ENCODE results near the gene MCF2L.

The MCF2L gene

DNA sequence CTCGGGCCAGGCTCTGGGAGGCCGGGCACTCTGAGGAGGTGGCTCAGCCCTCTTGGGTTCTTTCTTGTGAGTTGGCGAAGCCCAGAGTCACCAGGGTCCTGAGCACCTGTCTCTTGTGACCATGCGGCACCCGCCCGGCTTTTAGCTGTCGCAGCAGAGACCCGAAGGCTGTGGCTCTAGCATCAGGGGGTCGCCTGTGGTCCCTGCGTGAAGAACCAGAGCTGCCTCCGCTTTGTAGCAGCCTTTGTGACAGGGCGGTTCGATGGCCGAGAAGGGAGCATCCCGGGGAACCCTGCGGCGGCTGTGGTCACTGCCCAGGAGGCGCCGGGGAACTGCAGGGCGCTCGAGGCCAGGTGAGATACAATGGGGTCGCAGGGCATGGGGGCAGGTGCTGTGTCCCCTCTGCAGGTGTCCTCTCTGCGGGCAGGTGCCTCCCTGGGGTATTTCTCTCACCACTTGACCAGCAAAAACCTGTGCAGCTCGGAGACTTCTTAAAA lies 10.4 kb downstream of the MCF2L start:
- no peak for DNase-seq

DNA sequence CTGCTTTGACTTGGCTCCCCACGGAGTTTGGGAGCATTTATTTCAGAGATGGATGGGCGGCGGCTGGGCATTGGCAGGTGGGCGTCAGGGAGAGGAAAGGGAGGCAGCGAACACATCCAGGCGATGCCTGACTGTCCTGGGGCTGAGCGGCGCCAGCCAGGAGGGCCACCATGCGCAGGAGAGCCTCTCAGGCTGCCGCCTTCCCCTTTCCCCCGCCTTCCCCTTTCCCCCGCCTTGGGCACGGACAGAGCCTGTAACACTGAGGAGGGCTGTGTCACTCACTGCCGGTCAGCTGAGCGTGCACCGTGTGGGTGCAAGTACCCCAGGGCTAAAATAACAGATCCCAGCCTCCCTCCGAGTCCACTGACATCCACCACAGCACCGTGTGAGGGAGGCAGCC lies 11.4 kb downstream of the MCF2L start:
- no peak for DNase-seq

DNA sequence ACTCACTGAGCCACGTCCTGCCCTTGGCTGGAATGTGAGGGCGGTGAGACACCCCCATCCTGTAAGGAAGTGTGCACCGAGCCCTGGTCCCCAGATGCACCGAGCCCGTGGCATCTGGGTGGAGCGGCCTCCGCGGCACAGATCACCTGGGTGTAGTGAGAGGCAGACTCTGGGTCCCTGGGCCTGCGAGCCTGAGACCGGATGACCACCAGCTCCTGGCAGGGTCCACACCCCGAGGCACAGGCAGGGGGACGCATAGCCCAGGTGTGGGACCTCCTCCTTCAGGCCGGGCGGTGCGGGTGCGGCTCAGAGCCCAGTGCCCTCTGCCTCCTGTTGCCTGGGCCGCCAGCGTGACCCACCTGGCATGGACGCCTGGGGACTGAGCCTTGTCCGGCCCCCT lies 12.4 kb downstream of the MCF2L start:
- no peak for DNase-seq

DNA sequence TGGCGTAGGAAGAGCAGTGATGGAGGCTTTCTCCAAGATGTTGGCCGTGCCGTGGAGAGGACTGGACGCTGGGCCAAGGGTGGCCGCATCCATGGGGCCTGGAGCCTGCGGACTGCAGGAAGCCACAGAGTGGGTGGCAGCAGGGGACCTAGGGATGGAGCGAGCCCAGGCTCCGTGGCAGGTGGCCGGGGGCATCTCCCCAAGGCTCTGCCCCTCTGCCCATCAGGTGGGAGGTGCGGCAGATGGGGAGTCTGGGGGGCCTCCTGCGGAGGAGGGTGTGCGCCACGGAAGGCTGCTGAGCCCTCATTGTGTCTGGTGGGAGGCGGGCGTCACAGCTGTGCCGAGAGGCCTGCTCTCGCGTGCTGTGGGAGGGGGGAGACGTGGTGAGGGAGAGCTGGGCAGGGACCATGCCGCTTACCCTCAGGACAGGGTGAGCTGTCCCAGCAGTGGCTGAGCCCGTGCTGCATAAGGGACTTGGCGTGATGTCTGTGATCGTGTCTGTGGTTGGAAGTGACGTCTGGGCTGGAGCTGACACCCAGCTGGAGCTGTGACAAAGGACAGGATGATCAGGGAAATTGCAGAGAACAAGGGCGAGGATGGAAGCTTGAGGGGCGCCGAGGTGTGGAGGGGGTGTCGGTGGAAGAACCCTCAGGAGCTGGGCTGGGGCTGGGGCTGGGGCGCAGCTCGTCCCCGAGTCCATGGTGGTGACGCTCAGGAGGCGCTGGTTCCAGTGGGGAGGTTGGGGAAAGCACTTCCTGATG lies 13.4 kb downstream of the MCF2L start:
- DNase-seq = no peak

DNA sequence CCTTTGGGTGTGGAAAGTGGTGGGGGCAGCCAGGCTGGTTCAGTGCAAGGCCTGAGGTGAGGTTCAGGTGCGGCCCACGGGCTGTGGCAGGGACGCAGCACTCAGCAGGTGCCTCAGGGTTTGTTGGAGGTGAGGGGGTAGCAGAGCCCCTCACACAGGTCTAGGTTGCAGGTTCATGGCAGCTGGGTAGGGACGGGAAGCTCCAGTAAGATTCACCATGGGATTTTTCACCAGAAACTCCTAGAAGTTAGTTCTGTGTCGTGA lies 14.0 kb downstream of the MCF2L start:
- DNase-seq = no peak

DNA sequence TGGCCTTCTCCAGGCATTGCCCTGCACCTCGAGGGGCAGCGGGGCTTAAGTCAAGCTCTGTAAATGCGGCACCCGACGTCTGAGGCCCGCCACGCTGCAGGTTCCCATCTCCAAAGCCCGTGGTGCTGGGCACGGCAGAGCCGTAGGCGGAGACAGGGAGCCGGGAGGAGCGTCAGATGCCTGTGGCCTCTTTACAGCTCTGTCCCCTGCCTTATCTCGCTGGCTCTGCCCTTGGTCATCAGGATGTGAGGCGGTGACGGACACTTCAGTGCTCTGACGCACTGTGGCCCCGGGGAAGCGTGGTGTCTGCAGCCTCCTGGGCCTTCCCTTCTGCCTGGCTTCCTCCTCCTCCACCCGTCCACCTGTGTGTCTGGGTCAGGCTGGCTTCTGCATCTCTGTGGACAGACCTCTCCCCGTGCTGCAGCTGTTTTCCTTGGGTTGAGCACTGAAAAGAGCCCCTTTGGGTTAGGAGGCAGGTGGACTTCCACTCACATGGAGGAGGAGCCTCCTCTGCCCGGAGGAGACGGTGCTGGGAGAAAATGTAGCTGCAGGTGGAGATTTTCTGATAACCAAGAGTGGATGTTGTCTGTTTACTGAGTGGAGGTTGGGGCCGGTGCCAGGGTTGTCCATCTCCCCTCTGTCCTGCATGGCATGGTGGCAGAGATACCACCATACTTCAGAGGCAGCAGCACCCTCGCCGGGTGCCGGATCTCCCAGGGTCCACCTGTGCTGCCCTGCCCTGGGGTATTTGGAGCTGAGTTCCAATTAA lies 14.6 kb downstream of the MCF2L start:
- no peak for DNase-seq

DNA sequence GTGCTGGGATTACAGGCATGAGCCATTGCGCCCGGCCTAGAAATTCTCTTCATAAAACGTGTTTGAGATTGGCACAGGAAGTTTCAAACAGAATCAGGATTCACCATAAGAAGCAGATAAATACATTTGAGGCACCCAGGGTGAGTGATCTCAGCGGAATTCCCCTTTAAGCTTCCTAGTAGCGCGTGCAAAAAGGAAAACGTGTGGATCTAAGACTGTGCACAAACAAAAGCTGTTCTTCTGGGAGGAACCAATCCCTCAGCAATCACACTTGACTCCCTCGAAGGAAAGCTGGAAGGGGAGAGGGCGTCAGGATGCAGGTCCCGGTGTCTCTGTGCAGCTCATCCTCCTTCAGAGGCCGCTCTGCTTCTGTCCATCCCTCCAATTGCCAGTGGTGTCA lies 15.5 kb downstream of the MCF2L start:
- no peak for DNase-seq

DNA sequence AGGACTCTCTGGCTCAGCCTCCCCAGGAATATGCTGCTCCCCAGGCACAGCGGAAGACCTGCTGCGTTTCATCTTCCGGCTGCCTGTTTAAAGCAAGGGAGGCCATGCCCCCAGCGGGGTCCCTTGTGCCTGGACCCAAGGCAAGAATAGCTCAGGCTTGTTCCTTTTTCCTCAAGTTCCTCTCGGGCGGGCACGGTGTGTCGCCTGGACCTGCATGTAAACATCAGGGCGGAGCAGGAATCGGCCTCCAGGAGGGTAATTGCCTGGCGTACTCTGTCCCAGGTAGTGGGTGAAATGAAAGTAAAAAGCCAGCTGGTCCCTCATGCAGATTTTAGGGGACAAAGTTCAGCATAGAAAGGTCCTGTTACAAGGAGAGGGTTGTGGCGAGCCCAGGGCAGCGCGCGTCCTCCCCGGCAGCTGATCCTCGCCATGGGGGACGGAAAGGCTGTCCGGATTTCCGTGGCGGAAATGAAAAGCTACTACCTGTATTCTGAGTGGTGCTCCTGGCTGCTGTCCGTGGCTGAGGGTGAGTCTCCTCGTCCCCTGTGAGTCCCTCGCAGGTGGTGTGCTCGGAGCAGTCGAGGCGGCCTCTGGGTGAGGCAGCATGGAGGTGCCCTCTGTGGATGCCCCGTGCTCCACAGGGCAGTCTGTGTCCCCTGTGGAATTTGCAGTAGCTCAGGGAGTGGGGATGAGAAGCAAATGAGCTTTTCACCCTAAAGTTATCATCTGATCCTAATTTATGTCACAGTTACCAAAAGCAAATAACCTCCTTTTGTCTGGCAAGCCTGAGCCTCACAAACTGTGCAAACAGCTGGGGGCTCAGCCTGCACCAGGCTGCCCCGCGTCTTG lies 16.2 kb downstream of the MCF2L start:
- no peak for DNase-seq

DNA sequence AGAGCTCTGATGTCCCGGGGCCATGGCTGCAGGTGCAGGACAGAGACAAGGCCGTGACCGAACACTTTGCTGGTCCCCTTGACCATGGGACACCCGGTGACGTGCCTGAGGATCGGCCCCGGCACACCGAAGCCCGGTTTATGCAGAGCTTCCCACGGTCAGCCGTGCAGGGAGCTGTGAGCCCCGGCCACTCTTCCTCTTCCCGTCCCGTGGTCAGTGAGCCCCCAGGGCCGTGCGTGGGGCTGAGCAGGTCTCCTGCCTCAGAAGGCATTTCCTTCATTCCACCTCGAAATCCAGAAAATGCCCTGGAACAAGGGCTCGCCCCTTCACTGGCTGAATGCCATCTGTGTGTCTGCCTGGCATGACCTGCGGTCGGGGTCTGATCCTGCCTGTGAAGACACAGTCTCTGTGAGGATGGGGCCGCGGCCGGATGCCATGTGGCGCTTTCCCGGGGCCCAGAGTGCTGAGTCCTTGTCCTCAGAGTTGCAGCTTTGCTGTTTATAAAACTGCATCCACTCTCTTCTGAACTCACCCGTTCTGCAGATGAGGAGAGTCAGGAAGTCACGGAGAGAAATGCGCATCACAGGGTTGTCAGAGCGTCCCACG lies 16.9 kb downstream of the MCF2L start:
- no peak for DNase-seq

DNA sequence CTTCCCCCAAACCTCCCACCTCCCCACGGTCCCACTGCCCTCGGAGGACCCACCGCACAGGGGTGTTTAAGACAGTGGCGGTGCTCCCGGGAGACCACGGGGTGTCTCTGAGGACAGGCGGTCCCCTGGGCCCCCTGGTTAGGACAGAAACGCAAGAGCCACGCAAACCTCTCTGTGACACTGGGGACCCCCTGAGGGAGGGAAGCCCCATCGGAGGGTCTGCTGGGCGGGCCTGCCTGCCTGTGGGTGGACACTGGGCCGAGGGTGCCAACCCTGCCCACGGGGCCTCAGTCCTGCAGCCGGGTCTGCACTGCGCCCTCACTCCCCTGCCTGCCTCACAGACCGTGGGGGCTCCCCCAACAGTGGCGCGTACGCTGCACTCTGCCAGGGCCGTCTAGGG lies 17.5 kb downstream of the MCF2L start:
- DNase-seq = no peak

DNA sequence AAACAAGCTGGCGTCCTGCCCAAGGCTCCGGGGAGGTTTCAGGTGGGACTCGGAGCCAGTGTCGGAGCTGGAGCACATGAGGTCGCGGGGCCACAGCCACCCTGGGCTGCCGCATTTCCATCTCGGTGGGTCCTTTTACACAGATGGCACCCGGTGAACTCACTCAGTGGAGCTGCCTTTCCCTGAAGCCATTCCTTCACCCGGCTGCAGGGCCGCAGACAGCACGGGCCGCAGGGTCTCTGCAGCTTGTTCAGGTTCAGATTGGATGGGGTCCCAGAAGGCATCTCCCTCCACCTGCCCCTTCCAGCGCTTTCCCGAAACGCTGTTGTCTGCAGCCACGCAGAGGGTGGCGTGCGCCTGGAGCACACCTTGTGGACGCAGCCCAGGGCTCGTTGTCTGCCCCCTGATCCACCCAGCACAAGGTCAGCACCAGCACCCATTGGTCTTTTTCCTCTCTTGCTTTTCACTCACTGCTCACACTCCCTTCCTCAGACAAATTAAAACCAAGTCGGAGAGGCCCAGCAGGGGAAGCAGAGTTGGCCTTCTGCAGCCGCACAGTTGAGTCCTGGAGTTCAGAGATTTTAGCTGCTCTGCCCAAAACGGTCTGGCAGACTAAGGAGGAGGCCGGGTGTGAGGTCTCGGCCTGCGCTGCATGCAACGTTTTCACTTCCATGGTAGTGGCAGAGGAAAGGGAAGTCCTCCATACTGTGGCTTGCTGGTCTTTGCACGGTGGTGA lies 18.1 kb downstream of the MCF2L start:
- DNase-seq = no peak

DNA sequence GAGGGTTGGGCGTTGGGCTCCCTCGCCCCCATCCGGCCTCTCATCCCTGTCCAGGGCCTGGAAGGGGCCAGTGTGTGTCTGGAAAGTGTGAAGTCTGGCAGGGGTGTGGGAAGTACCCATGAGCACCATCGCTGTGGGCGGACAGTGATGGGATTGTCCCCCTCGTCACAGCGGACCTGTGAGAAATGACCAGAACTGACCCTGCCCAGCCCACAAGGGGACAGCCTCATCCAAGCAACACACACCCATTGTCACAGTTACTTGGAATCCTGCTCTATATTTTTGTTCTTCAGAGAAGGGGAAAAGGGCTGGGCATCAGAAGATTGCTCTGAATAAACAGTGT lies 18.6 kb downstream of the MCF2L start:
- DNase-seq = no peak

DNA sequence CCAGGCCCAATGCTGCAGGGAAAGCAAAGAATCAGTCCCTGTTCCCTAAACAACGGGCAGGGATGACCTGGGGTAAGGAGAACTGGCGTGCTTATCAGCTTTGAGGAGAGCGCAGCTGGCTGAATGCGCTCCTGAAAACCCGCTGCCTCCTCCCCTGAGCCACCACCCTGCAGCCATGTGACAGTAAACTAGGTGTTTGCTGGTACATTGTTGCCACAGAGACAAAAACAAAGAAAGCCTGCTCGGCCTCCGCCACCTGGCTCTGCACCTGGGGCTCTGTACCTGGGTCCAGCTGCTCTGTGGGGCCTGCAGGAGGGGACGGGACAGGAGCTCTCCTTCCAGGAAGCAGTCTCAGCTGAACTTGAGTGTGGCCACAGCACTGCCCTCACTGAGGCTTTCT lies 21.8 kb downstream of the MCF2L start:
- no peak for DNase-seq

DNA sequence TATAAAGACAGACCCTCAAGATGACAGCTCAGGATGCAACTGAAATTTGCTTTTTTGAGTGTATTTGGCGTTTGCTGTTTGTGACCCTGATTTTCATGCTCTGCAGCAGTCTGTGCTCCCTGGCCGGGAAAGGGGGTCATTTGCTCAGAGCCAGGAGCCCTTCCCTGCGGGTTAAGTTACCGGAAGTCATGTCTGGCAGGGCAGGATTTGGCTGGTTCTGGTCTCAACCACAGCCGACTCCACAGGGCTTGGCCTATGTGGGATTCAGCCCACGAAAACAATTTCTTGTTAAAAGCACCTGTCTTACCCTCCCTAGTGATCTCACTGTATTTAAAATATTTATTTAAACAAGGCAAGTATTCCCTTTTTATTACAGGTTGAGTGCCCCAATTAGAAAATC lies 22.6 kb downstream of the MCF2L start:
- DNase-seq = no peak

DNA sequence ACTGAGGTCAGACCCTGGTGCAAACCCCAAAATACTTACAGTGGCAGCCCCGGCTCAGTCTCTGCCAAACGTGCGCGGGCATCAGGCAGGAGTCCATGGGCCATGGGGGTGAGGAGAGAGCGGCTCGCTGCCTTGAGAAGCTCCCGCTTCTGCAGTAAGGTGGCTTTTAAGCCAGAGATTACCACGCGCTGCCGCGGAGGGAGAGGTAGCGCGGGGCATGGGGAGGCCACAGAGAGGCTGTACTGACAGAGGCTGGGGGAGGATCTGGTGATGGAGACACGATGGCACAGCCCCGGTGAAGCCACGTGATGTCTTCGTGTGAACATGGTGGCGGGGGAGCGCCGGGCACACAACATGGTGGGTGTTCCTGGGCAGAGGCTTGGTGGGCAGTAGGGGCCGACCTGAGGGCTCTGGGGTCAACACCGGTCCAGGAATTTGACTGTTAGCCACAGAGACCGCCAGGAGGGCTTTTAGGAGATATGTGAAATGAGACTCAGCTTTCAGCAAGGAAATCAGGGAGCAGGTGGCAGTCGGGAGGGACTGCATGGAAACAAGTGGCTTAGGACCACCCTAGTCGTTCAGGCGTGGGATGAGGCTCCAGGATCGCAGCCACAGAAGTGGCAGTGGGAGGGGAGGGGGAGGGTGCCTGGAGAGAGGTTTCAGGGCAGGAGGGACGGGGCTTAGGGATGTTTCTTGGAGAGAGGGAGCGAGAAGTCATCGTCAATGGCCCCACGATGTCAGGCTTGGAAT lies 24.1 kb downstream of the MCF2L start:
- no peak for DNase-seq

DNA sequence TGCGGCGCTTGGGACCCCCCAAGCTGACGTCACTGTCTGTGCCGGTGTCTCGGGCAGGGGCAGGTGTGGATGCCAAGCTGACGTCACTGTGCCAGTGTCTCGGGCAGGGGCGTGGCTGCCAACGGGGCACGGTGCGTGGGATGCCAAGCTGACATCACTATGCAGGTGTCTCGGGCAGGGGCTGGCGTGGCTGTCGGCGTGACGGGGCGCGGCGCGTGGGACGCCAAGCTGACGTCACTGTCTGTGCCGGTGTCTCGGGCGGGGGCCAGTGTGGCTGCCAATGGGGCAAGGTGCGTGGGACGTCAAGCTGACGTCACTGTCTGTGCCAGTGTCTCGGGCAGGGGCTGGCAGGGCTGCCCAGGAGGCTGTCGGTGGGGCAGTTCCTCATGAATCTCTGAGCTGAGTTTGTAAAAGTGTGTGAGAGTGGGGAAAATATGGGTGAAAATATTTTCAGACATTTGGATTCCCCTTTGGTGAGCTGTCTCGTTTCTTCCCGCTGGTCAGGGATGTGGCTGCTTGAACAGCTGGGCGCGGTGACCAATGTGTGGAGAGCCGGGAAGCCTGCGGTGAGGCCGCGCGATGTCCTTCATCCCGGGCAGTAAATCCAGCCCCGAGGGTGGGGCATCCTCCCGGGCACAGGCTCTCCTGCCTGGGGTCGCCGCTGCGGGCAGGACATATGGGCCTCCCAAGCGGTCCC lies 25.2 kb downstream of the MCF2L start:
- DNase-seq = no peak

DNA sequence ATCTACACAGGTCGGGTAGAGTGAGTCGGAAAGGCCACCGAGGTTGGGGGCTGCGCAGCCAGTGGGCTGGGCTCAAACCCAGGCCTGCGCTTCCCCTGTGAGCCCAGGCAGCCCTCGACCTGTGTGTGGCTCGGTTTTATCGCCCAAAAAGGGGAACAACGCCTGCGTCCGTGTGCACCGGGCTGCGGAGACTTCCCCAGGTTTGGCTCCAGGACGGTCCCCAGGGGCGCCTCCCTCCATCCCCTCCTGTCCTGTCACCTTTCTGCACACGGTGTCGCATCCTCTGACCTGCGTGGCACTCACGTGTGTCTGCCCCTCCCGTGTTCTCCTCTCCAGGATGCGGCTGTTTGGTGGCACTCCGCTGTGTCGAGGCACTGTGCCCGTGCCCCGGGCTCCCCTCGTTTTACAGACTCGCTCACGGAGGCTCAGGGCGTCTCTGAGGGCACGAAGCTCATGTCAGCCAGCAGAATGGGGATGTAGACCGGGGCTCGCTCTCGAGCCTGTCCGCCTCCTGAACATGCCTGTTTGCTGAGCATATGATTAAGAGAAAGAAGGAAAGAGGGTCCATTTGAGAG lies 25.9 kb downstream of the MCF2L start:
- no peak for DNase-seq

DNA sequence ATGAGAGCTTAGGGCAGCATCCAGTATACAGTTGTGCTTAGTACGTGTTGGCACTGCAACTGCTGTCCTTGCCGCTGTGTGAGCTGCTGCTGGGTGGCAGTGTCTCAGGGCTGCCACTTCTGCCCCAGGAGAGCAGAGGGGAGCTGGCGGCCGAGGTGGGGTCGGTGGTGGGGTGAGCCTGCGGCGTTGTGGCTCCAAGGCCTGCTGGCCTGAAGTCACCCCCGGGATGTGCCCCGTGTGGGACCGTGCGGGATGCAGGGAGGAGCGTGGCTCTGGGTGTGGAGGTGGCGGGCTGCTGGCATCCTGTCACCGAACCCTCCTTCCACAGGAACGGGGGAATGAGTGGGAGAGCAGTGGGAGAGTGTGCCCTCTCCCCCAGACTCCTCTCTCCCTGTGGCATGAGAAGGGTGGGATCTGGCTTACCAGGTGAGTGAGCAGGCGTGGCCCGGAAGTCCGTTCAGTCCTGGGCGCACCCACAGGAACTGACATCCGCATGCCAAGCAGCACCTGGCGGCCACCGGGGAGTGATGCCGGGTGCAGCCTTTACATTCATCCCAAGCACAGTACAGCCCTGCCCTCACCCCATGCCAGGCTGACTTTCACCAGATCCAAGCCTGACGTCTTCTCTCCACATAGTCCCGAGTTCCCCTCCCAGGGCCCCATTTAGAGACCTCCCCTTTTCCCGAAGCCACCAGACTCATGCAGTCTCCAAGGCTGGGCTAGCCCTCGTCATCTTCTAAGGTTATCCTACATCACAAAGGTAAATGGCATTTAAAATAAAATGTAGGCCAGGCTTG lies 26.6 kb downstream of the MCF2L start:
- DNase-seq = no peak

DNA sequence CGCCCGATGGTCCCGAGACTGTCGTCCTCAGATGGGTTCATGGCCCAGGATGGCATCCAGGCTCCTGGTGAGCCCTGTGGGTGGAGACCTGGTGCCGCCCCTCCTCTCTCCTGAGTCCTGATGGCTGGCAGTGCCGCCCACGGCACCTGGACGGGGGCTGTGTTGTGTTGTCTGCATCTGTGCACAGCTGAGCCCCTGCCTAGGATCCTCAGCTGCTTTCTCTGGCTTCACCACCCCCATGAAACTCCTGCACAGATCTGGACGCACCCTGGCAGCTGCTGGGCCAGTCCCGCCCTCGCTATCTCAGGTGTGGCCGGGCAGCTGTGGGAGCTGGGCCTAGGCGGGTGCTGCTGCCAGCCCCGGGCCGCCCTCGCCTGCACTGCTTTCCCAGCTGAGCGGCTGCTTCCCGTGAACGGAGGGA lies 27.7 kb downstream of the MCF2L start:
- no peak for DNase-seq

Data from CD4-positive, alpha-beta T cell treated with Interleukin-17A for 4 hours (primary cell).